Activated T-cell treated with anti-CD3 and anti-CD28 coated beads, Interleukin-2, amount 50 U/mL, for 1 hour (primary cell): ENCODE results near the gene FIGNL2.
"Not testable (repeated sequence)": the region's sequence is repeated elsewhere in the genome, so short reads cannot be mapped to it uniquely, and the experiment has no call there.

ENCODE experiments used
- DNase-seq: peaks from one replicate; pipeline ENCODE4 v3.0.0-alpha.2; 2020

The FIGNL2 gene

DNA sequence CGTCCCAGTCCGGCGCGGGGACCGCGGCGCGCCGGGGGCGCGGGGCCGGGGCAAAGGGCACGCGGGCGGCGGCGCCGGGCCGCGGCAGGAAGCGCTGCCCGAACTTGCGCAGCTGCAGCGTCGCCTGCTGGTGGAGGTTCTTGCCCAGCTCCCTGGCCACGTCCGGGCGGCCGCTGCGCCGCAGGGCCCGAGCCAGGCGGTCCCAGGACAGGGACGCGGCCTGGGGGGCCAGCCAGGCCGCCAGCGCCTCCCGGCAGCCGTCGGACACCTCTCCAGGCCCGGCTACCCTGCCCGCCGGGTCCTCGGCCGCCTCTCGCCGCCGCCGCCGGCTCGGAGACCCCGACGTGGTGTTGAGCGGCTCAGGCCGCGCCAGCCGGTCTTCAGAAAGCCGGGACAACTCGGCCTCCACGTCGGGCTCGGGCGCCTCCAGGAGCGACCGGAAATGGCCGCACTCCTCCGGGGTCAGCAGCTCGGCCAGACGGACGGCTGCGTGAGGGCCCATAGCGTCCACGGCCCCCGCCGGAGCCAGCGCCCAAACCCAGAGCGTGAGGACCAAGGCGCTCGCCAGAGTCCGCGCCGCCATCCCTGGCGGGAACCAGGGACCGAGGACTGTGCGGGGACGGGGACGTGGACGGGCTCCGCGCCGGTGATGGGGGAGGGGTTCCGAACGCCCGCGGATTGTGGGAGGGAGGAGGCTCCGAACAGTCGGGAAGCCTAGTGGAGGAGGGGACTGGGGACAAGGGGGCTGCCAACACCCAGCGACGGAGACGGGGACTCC is 34.0 kb downstream of the FIGNL2 start:
- peak; percentile 76 for DNase-seq

DNA sequence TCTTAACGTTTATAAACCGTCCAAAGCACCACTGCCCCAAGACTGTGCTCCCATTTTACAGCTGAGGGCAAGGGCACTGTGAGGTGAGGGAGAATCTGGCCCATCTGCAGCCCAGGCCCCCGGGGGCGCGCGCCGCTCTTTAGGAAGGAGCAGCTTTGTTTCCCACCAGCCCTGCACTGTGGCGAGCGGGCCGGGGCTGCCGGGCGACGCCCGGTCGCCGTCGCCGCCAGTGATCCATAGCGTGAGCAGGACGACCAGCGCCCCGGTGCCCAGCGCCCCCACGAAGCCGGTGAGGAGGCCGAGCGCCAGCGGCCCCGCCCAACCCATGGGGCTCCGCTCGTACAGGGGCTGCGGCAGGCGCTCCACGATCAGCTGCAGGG is 34.6 kb downstream of the FIGNL2 start:
- no peak for DNase-seq

DNA sequence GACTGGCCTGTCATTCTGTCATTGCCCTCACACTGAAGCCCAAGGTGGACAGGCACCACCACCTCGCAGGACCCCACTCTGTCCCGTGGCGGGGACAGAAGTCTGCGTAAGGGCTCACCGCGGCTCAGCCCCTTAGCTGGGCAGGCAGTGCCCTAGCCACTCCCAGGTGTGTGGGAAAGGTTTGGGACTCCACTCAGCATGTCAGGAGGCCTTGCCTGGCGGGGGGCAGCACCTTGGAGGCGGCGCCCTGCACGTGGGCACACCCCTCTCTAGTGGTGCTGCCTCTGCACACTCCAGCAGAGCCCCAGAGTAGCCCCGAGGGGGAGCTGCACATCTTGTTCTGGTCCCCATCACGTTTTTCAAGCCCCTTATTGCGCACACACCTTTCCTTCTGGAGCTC is 35.6 kb downstream of the FIGNL2 start:
- no peak for DNase-seq

DNA sequence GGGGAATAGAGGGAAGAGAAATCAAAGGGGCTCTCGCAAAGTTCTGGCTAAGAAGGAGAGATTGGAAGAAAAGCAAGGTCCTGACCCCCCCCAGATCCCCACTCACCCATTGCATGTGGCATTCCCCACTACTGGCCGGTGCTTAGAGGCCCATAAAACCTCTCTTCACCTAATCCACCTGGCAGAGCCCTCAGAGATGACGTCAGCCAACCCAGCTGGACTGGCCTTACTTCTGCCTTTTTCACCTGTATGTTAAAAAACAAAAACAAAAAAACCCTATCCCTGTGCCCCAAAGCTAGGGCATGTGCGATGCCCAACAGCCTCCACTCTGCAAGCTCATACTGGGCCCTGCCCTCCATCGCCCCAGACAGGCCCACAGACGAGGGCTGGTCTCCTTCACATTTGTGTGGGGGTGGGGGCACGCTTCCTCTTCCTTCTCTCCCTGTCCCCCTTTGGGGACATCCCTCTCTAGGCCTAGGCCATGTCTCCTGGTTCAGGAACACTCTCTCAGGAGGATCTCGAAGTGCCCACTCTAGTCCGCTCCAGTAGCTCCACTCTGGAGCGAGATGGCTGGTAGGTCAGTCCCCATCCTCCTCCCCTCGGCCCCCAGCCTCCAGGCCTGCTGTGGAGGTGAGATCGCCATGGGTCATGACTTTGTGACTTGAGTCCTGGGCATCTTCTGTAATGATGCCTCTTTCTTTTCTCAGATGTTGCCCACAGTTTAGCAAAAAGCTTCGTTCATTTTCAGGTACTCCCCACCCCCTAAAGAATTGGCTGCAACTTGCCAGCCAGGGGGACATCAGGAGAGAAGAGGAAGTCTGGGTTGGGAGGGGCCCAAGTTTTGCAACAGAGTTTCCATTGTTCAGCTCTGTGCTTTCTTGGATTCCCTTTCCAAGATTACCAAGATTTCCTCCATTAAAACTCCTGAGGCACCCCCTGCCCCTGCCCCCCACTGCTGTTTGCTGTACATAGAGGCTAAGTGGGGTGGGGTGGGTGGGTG is 37.0 kb downstream of the FIGNL2 start:
- no peak for DNase-seq

DNA sequence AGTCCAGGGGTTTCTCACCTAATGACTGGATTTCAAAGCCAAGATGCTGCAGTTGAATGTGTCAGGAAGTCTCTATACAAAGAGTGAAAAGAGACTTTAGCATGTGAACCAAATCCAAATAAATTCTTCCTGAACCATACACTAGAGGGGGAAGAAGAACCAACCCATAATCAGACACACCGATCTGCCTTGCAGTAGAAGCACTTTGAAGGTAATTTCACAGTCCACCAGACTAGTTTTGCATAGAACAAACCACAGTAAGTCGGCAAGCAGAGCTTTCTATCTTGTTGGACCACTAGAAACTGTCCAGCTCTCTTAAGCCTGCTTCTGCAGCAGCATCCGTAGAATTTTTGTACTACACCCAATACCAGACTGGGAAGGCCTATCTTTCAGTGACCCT is 39.3 kb downstream of the FIGNL2 start:
- no peak for DNase-seq

DNA sequence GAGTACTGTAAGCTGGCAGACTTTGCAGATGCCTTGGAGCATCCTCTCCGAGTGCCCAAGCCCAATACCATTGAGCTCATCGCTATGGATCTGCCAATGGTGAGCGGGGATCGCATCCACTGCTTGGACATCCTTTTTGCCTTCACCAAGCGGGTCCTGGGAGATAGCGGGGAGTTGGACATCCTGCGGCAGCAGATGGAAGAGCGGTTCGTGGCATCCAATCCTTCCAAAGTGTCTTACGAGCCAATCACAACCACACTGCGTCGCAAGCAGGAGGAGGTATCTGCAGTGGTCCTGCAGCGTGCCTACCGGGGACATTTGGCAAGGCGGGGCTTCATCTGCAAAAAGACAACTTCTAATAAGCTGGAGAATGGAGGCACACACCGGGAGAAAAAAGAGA is 41.6 kb downstream of the FIGNL2 start:
- DNase-seq, result no peak

DNA sequence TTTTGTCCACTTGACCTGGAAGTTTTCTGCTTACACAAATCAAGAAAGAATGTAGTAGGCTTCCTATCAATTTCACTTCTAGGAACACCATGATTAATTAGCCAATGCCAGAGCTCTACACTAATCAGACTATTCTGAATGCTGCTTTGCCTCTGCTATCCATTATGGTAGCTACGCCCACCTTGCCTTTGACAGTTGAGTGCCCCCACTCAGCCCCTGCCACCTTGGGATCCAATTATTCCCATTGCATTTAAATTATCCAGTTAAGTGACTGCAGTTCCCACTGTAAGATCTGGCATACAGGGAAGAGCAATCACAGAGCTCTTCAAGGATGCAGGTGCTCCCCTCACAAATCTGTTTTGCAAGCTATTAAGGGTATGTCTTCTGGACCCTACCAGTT is 47.5 kb downstream of the FIGNL2 start:
- DNase-seq, result no peak

DNA sequence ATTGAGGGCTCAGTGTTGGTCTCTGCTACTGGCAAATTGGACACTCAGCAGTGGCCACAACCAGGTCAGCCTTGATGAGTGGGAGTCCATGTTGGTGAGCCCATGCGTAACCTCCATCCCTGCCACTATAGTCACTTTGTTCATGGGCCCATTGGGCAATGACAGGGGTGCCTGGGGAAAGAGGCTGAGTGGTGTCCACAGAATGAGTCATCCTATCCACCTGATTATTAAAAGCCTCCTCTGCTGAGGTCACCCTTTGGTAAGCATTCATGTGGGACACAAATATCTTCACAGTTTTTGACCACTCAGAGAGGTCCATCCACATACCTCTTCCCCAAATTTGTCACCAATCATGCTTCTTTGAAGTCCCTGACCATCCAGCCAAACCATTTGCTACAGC is 50.0 kb downstream of the FIGNL2 start:
- DNase-seq, result no peak

DNA sequence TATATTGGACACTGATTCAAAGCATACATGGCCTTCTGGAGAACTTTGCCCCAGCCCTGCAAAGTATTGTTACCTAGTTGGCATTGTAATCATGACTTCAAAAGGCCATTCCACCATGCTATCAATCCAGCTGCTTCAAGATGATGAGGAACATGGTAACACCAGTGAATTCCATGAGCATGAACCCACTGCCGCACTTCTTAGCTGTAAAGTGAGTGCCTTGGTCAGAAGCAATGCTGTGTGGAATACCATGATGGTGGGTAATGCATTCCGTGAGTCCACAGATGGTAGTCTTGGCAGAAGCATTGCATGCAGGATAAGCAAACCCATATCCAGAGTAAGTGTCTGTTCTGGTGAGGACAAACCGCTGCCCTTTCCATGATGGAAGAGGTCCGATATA is 50.5 kb downstream of the FIGNL2 start:
- DNase-seq, result not testable (repeated sequence)

DNA sequence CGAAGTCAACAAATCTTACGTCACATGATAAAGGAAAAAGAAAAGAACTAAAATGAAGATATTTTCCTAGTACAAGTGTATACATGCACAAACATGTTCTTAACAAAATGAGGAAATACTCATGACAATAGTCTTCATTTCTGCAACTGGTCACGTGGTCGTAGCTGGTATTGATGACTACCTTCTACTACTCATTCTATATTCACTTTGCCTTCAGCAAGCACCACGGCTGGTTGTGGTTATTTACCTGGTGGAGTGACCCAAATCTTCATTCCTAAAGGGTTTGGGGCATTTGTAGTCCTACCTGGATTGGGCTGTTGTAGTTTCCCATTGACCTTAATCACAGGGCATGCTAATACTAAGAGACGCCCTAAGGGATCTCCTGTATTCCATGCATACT is 51.2 kb downstream of the FIGNL2 start:
- no peak for DNase-seq

DNA sequence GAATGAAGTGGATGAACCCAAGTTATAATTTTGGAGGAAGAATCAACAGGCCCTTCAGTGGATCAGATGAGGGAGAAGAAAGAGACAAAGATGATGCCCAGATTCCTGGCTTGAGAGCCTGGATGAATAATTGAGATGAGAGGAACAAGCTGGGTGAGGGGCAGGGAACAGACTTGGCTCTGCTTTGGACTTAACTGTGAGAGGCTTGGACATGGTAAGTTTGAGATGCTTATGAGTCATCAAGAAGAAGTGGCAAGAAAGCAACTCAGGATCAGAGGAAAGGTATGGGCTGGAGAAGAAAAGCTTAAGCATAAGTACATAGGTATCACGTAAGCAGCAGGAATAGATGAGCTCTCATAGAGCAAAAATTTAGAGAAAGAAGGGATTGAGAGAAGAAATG is 55.3 kb downstream of the FIGNL2 start:
- DNase-seq, result no peak

DNA sequence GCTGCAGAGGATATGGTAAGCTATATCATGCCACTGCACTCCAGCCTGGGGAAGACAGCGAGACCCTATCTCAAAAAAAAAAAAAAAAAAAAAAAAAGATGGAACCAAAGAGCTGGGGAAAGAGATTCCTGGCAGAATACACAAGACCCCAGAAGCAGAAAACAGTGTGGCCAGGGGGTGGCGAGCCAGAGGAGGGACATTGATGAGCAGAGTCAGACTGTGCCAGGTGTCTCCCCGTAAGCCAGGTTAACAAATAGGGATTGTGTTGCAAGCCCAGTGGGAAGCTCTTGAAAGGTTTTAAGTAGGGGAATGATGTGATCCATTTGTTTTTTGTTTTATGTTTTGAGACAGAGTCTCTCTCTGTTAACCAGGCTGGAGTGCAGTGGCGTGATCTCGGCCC is 56.1 kb downstream of the FIGNL2 start:
- no peak for DNase-seq

DNA sequence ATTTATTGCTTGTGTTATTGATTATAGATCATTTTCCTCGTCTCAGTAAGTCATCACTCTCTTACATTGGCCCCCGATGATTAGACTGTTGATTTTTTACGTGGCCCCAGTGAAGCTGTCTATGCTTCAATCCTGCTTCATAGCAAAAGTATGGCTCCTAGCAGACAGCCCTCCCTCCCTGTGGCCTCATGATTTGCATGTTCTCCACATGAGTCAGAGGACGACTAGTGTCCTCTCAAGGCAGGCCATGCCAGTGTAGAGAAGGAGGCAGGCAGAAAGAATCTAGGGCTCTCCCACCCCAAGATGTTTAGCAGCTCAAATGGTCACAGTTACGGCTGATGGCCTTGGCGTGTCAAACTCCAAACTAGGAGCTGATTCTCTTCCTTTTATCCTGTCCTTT is 59.6 kb downstream of the FIGNL2 start:
- no peak for DNase-seq

DNA sequence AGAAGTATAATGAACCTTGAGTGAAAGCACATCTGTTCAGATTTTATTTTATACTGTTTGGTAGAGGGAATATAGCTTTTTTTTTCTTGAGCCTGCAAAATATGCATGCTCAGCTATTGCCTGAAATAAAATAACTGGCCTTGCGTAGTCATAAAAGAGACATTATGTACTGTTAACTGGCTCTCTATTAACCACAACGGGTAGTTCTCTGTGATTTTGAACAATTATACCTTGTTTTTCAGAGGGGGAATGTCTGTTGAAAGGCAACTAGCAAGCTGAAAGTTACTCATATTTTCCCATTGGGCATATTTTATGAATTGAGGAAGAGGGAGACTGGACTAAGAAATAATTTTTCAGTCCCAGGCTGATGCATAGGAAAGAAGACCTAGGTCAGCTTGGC is 62.6 kb downstream of the FIGNL2 start:
- DNase-seq, result no peak

DNA sequence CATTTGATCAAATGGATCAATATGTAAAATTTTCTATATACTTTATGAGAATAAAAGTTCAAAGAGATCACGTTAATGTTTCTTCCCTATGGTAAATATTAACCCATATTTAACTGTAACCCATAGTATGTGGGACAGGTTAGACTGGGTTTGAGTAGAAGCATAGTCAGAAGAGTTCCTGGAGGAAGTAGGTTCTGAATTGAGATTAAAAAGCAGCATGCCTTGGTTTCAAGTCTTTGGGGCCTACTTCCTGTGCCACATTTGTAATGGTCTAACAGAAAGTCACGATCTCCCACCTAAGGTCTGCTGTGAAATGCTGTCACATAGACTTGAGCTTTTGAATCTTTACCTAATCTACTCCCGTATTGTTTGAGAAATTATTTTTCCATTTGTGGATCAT is 63.8 kb downstream of the FIGNL2 start:
- no peak for DNase-seq

DNA sequence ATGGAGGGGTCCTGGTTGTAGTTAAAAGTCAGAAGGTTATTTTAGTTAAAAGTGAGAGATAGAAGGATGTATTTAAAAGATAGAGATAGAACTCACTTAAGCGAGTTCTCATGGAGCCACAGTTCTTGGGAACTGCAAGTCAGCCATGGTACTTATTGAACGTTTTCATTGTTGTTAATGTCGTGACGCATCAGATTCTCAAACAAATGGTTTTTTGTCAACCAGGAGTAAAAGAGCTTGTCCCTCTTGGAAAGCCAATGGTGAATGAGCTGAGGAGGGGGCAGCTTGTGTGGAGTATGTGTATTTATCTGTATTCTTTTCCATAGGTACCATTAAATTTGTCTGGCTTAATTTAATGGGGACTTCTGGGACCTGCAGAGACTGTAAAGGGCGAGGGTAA is 68.6 kb downstream of the FIGNL2 start:
- DNase-seq, result no peak

DNA sequence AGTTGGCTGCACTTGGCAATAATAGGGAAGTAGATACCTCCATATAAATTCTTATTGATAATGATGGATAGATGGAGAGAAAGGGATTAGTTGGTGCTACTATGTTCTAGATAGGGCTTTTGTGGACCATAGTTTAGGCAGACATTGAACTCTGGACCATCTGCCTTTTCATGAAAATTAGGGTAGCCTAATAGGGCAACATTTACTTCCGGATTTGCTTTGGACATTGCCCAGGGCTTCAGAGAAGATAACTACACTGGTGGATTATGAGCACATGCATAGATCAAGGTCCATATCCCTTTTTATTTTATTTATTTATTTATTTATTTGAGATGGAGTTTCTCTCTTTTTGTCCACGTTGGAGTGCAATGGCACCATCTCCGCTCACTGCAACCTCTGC is 70.5 kb downstream of the FIGNL2 start:
- no peak for DNase-seq

DNA sequence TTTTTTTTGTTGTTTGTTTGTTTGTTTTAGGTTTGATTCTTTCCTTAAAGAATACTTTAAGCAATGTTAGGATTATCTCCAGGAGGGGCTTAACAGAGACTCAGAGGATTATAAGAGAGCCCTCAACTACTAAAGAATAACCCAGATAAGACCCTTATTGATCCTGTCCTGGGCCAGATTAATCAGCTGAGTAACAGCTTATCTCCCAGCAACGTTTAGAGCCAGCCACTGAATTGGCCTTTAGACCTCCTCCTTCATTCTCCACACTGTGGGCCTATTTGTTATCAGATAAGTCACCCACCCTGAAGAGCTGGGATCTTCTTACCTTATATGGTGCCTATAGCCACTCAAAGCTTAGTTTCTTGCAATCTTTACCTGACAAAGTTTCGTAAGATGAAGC is 71.1 kb downstream of the FIGNL2 start:
- DNase-seq, result no peak

DNA sequence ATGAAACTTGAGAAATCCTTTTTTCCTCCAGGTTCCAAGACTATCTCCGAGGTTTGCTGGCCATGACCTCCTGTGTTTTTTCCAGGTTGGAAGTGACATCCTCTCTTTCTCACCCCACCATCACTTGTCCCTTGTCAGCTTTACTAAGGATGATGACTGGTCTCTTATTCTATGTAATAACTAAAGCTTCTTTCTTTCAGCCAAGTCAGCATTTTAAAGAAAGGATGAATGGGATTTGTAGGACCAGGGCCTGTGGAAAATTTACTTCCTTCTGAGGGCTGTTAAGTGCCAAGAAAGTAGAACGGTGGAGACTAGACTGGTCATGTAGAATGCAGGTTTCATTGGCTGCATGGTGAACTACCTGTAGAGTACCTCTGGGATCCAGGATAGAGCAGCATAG is 73.6 kb downstream of the FIGNL2 start:
- no peak for DNase-seq

DNA sequence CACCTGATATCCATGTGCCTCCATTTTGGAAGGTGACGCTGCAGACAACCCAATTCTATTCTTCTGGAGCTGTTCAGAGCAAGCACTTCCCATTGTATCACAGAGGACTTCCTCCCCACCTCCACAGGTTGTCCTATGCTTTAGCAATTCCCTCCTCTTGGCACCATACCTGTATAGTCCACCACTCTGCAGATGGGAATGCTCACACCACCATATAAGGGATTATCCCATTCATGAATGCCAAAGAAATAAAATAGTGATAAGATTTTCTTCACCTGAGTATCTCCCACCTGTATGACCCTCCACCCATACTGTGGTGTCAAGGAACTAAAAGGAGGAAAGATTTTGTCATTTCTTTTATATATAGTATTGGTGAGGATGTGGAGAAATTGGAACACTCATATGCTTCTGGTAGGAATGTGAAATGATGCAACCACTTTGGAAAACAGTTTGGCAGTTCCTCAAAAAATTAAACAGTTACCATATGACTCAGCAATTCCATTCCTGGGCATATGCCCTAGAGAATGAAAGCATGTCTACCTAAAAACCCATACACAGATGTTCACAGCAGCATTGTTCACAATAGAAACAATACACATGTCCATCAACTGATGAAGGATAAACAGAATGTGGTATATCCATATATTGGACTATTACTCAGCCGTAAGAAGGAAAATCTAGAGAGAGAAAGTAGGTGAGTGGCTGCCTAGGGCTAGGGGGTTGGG is 75.2 kb downstream of the FIGNL2 start:
- DNase-seq, result no peak

DNA sequence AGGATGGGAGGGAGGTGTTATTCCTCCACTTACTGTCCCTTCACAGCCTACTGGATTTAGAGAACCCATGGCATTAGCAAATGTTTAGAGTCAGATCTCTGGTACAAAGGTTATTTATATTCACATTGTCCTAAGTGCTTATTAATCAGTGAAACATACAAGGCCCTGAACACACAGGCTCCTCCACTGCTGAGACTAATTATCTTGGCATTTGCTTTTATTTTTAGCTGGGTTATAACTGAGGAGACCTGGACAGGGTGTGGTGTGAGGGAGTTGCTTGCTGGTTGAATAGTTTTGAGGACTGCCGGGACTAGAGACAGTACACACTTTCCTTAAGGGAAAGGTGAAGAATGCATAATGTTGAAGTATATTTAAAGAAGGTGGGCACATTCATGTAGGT is 77.5 kb downstream of the FIGNL2 start:
- no peak for DNase-seq
